ENCODE results near the gene PLEKHM1.
A peak's percentile ranks its signal among the peaks of the same experiment; 100 is the strongest.

PLEKHM1 gene

DNA sequence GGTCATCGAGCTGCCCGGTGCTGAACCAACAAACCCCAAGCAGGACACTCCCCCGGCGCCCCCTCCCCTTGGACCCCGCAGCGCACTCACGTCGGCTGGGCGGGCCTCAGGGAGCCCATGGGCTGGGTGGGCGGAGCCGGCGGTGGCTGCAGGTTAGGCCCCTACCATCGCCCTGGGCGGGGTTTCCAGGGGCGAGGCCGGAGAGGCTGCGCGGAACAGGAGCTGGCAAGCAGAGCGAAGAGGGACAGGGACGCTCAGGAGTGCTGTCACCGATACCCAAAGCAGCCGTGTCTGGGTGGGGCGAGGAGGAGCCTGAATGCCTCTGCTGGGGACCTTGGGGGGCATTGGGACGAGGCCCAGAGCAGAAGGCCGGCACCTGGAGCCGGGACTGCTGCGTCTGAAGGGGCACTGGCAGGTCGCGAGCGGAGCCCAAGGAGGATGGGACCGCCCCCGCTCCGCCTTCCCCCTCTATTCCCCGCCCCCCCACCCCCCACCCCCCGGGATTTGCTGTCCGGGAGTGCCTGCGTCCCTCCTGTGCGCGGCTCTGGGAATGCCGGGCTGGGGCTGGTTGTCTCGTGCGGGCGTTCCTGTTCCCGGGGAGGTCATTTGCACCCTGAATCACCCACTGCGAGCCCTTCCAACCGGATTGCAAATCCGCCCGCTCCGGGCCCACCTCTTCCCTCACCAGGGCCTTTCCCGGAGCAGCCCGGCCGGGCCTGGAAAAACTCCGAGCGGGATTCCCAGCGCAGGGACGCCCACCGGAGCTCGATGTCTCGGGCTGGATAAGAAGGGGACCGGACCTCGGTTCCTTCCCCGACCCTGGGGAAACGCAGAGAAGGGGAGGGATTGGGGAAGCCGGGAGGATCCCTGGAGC lies 58.8 kb downstream of the PLEKHM1 start:
- TF ChIP-seq, protein P1, sequence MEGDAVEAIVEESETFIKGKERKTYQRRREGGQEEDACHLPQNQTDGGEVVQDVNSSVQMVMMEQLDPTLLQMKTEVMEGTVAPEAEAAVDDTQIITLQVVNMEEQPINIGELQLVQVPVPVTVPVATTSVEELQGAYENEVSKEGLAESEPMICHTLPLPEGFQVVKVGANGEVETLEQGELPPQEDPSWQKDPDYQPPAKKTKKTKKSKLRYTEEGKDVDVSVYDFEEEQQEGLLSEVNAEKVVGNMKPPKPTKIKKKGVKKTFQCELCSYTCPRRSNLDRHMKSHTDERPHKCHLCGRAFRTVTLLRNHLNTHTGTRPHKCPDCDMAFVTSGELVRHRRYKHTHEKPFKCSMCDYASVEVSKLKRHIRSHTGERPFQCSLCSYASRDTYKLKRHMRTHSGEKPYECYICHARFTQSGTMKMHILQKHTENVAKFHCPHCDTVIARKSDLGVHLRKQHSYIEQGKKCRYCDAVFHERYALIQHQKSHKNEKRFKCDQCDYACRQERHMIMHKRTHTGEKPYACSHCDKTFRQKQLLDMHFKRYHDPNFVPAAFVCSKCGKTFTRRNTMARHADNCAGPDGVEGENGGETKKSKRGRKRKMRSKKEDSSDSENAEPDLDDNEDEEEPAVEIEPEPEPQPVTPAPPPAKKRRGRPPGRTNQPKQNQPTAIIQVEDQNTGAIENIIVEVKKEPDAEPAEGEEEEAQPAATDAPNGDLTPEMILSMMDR (conservative IDR thresholded peaks at IDR 0.05; ENCODE audit: control insufficient read depth, insufficient read depth, low read depth, low read length) = no peak

DNA sequence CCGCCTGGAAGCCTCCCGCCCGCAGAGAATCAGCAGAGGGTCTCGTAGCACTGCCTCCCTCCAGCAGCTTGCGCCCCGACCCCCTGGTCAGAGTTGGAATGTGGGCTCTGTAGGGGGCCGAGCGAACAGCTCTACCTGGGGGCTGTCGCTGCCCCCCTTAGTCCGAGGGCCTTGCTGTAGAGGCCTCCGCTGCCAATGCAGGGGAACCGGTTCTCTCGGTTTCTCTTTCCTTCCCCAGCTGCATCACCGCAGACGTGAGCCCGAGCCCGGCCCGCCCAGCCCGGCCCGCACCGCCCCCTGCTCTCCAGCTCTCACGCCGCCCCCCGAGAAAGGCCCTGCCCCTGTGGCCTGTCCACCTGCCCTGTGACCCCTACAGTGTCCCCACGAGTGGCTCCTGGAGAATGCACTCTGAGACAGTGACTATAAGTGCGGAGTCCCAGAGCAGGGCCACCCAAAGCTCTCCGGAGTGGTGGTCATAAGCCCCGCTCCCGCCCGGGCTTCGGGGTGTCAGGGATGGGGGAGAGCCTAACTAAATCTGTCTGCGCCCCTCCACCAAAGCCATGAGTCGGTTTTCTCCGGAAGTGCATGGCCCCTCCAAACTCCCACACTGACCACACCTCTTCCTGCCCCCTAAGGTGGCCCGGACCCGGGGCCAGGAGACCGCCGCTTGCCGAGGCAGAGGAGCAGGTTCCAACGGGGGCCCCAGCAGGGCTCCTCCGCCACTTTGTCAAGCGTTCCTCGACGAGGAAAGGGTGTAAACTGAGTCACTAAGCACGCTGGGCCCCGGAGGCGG lies 59.6 kb downstream of the PLEKHM1 start:
- H3K4me3 ChIP-seq (ENCODE audit: control insufficient read depth, low read depth, low read length) = no peak overlapping the region
- TF ChIP-seq, protein P1 (conservative IDR thresholded peaks at IDR 0.05; ENCODE audit: control insufficient read depth, insufficient read depth, low read depth, low read length) = no peak
- DNase-seq (ENCODE audit: low read depth) = no peak

More for the DNA sequence above, 58.8 kb downstream of the PLEKHM1 start:
- DNase-seq (ENCODE audit: low read depth) = peak; percentile 45
- H3K4me3 ChIP-seq (ENCODE audit: control insufficient read depth, low read depth, low read length) = peak overlapping the region; percentile 41

- DNase-seq (ENCODE audit: low read depth) = no peak
- no peak overlapping the region for H3K4me3 ChIP-seq (ENCODE audit: control insufficient read depth, low read depth, low read length)
- TF ChIP-seq, protein P1 (conservative IDR thresholded peaks at IDR 0.05; ENCODE audit: control insufficient read depth, insufficient read depth, low read depth, low read length) = no peak
Observed at GRCh38 chr17:45430006-45430737, 60.3 kb downstream of the PLEKHM1 start.

GRCh38 chr17:45429339-45430005 lies 61.0 kb downstream of the PLEKHM1 start:
- no peak overlapping the region for H3K4me3 ChIP-seq (ENCODE audit: control insufficient read depth, low read depth, low read length)
- no peak for DNase-seq (ENCODE audit: low read depth)
- TF ChIP-seq, protein P1 (conservative IDR thresholded peaks at IDR 0.05; ENCODE audit: control insufficient read depth, insufficient read depth, low read depth, low read length) = no peak

GRCh38 chr17:45428931-45429338 lies 61.6 kb downstream of the PLEKHM1 start:
- no peak for DNase-seq (ENCODE audit: low read depth)
- H3K4me3 ChIP-seq (ENCODE audit: control insufficient read depth, low read depth, low read length) = no peak overlapping the region
- TF ChIP-seq, protein P1 (conservative IDR thresholded peaks at IDR 0.05; ENCODE audit: control insufficient read depth, insufficient read depth, low read depth, low read length) = no peak

All from fibroblast of mammary gland (primary cell).